OCI-LY7 (cell line): ENCODE results near the gene LAMTOR2. TPM values are rescaled to one million over a fixed set of nuclear protein-coding genes. Genes with fewer than 3 reads are reported as not detected.

Source experiments
- BruUV-seq: library from RNA; stranded (reverse); fragments of 400-500 nt; replicated peaks from 2 replicates; lab custom pipeline; 2021; lab: Mats Ljungman, UMichigan
- CTCF ChIA-PET: fragments of 300-600 bp; sonication (Branson Sonifier 250); formaldehyde crosslinking; loops from one replicate; lab custom pipeline; 2022; ENCODE audit warnings: antibody characterized with exemption; ENCODE audit not compliant: unreplicated experiment; lab: Charles Lee
- POLR2A ChIA-PET: fragments of 300-600 bp; sonication (Branson Sonifier 250); formaldehyde crosslinking; loops from one replicate; lab custom pipeline; 2022; ENCODE audit warnings: antibody characterized with exemption; lab: Charles Lee
- DNase-seq: peaks from one replicate; pipeline ENCODE4 v3.0.0-alpha.2; 2015; ENCODE audit warnings: low spot score
- H2AFZ ChIP-seq: fragments of 200-600 bp; sonication (generic), shearing (Covaris generic); 2 replicates; pipeline ENCODE4 v1.6.1; 2014; ENCODE audit warnings: mild to moderate bottlenecking, antibody characterized with exemption, low read length, moderate library complexity
- H3K27ac ChIP-seq: fragments of 200-600 bp; sonication (generic); 2 replicates; pipeline ENCODE4 v1.5.1; 2014; ENCODE audit warnings: mixed run types, low read depth, mild to moderate bottlenecking, moderate library complexity, low read length, inconsistent platforms; ENCODE audit not compliant: poor library complexity, severe bottlenecking
- H3K36me3 ChIP-seq: fragments of 200-600 bp; sonication (generic); 2 replicates; pipeline ENCODE4 v1.6.1; 2014; ENCODE audit warnings: mild to moderate bottlenecking, antibody characterized with exemption, low read length, moderate library complexity, mixed read lengths; ENCODE audit not compliant: insufficient read depth
- H3K4me1 ChIP-seq: fragments of 200-600 bp; sonication (generic); 2 replicates; pipeline ENCODE4 v1.5.1; 2014; ENCODE audit warnings: mild to moderate bottlenecking, low read length; ENCODE audit not compliant: insufficient read depth, poor library complexity, severe bottlenecking
- H3K4me2 ChIP-seq: fragments of 200-600 bp; sonication (generic); 2 replicates; pipeline ENCODE4 v1.6.1; 2014; ENCODE audit warnings: mild to moderate bottlenecking, low read length
- H3K4me3 ChIP-seq: fragments of 200-600 bp; sonication (generic); 2 replicates; pipeline ENCODE4 v1.5.1; 2014; ENCODE audit warnings: mild to moderate bottlenecking, low read depth, low read length; ENCODE audit not compliant: poor library complexity, severe bottlenecking
- H3K79me2 ChIP-seq: fragments of 200-600 bp; sonication (generic); 2 replicates; pipeline ENCODE4 v1.6.1; 2016; ENCODE audit warnings: low read depth, mild to moderate bottlenecking, low read length, moderate library complexity, mixed read lengths; ENCODE audit not compliant: insufficient read depth
- H3K9me2 ChIP-seq: fragments of 200-600 bp; sonication (generic); 2 replicates; pipeline ENCODE4 v1.6.1; 2016; ENCODE audit warnings: mild to moderate bottlenecking, low read length, mixed read lengths; ENCODE audit not compliant: insufficient read depth
- H3K9me3 ChIP-seq: fragments of 200-600 bp; sonication (generic); 2 replicates; pipeline ENCODE4 v1.6.1; 2014; ENCODE audit warnings: mild to moderate bottlenecking, mixed run types, low read length, mixed read lengths
- H4K20me1 ChIP-seq: fragments of 200-600 bp; sonication (generic); 2 replicates; pipeline ENCODE4 v1.6.1; 2014; ENCODE audit warnings: mild to moderate bottlenecking, antibody characterized with exemption, low read length, moderate library complexity, mixed read lengths; ENCODE audit not compliant: insufficient read depth
- EZH2phosphoT487 ChIP-seq: fragments of 200-600 bp; sonication (generic); IDR thresholded peaks from 2 replicates; pipeline ENCODE4 v1.6.1; 2018; ENCODE audit warnings: low read depth, borderline replicate concordance, mild to moderate bottlenecking, mixed run types, antibody characterized with exemption, low read length, moderate library complexity, mixed read lengths
- intact Hi-C: fragments of 100-400 bp; cut with micrococcal nuclease; formaldehyde crosslinking; loops from one replicate; pipeline ENCODE4 v1.10.0; 2022; ENCODE audit not compliant: unreplicated experiment
- total RNA-seq, 2 experiments: library from RNA; depleted of rRNA in 1 of 2; stranded (reverse); fragments of >200 nt in 1 of 2; shearing (Covaris generic) in 1 of 2; gene quantifications; 2 replicates each; pipeline ENCODE4 v1.2.3, GENCODE V29; 2014 to 2022
- TF ChIP-seq, protein P1 (sequence below): fragments of 200-600 bp; sonication (generic); conservative IDR thresholded peaks from 2 replicates; pipeline ENCODE4 v1.5.1; 2014; ENCODE audit warnings: mild to moderate bottlenecking, antibody characterized with exemption, low read length, moderate library complexity, mixed read lengths

The LAMTOR2 gene
- total RNA-seq, 2 experiments from 2014 or later: 55.2 to 71.3 TPM

DNA sequence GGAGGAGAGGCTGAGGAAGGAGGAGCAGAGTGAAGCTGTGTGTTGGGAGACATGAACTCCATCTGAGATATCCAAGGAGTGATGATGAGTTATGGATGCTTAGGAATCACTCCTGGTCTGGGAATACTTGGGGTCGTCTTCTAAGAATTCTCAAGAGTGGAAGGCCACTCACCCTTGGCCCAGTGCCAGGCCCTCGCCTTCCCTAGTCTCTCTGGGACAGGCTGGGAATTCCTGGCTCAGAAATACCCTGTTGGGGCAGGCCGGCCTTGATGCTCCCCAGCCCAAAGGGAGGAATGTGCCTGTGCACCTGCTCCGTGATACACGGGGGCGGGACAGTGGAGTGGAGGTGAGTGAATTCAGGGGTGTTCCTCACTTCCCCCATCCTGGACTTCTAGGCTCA is 47.3 kb downstream of the LAMTOR2 start:
- intact Hi-C loops: no loop called here
- BruUV-seq: no TSS peak
- POLR2A ChIA-PET: interaction anchor here (0.8 kb wide), 1 partner anchor 111 kb away, joined by 11 read pairs; the partner anchor contains the start of gene PMF1

GRCh38 chr1:156102633-156103511 is 48.3 kb downstream of the LAMTOR2 start:
- H3K79me2 ChIP-seq: no peaks in the 10 kb centered on the region
- no peak overlapping the region for H3K27ac ChIP-seq
- CTCF ChIA-PET: interaction anchor here (1.0 to 1.5 kb wide), 2 partner anchors 23 to 27 kb away, joined by 3 read pairs; no protein-coding TSS in a partner anchor
- H3K4me3 ChIP-seq: no peak overlapping the region
- no TSS peak for BruUV-seq
- POLR2A ChIA-PET: no interaction called here
- intact Hi-C loops: no loop called here
- no peak for DNase-seq
- peaks cover 11% of the 10 kb centered on the region for H3K4me1 ChIP-seq
- TF ChIP-seq EZH2phosphoT487: no peak
- TF ChIP-seq, protein P1, sequence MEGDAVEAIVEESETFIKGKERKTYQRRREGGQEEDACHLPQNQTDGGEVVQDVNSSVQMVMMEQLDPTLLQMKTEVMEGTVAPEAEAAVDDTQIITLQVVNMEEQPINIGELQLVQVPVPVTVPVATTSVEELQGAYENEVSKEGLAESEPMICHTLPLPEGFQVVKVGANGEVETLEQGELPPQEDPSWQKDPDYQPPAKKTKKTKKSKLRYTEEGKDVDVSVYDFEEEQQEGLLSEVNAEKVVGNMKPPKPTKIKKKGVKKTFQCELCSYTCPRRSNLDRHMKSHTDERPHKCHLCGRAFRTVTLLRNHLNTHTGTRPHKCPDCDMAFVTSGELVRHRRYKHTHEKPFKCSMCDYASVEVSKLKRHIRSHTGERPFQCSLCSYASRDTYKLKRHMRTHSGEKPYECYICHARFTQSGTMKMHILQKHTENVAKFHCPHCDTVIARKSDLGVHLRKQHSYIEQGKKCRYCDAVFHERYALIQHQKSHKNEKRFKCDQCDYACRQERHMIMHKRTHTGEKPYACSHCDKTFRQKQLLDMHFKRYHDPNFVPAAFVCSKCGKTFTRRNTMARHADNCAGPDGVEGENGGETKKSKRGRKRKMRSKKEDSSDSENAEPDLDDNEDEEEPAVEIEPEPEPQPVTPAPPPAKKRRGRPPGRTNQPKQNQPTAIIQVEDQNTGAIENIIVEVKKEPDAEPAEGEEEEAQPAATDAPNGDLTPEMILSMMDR: no peak
- no peaks in the 10 kb centered on the region for H3K9me3 ChIP-seq
- no peaks in the 10 kb centered on the region for H3K9me2 ChIP-seq
- H3K4me2 ChIP-seq: no peak overlapping the region
- H2AFZ ChIP-seq: no peak overlapping the region
- H3K36me3 ChIP-seq: no peaks in the 10 kb centered on the region
- no peaks in the 10 kb centered on the region for H4K20me1 ChIP-seq

More for the DNA sequence above, 47.3 kb downstream of the LAMTOR2 start:
- Histone ChIP-seq H2AFZ (no peak overlapping the region), H4K20me1 (no peaks in the 10 kb centered on the region), H3K36me3 (no peaks in the 10 kb centered on the region), H3K27ac (no peak overlapping the region), H3K4me1 (peaks cover 15% of the 10 kb centered on the region), H3K4me2 (no peak overlapping the region), H3K9me2 (no peaks in the 10 kb centered on the region), H3K9me3 (no peaks in the 10 kb centered on the region), H3K79me2 (no peaks in the 10 kb centered on the region), H3K4me3 (no peak overlapping the region)
- TF ChIP-seq EZH2phosphoT487: no peak
- TF ChIP-seq, protein P1: no peak
- no peak for DNase-seq
- CTCF ChIA-PET: interaction anchor here (1.0 to 1.5 kb wide), 2 partner anchors 24 to 28 kb away, joined by 3 read pairs; no protein-coding TSS in a partner anchor
